Measurements from ENCODE around the gene LRRC4.

LRRC4 gene

DNA sequence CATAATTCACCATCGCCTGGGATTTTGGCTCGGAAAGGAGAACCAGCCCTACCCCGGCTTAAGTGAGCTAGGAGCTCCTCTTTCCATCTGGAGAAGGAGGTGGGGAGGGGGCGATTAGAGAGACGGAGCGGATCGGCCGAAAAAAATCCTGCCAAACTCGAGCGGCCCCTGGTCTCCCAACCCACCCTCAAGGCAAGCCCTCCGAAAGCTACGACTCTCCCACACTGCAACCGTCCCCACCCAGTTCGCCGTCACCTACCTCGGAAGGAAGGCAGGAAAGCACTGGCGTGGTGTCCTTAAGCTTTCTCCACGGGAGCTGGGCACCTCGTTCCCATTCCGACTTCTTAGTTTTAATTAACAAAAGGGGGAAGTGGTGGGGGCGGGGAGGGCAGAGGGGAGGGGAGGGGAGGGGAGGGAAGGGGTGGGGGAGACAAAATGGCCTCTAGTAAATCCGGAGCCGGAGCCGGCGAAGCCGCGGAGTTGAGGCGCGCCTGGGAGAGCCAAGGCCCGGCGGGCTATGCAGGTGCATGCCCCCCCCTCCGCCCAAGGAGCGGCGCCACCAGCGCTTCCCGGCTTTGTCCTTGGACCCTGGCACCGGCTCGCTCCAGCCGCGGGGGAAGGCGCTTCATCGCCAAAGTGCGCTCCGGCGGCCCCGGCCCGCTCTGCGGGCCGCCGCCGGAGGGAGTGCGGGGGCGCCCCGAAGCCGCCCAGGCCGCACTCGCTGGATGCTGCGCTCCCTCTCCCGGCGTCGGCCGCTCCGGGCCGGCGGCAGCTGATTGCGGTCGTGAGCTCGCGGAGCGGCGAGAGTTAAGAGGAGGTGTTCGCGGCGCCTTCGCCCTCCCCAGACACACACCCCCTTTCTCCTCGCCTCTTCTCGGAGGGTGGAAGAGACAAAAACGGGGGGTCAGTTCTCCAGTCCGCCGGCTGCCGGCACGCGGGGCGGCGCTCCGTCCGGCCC is at the start of gene LRRC4:
LRRC4 (minus strand) TSS at position 784 of the 958 bp plus-strand sequence. CDS start 797 bp downstream, outside the sequence.
- no peak for DNase-seq

GRCh38 chr7:128080169-128080568 is 48.9 kb upstream of the LRRC4 start:
- DNase-seq: no peak

DNA sequence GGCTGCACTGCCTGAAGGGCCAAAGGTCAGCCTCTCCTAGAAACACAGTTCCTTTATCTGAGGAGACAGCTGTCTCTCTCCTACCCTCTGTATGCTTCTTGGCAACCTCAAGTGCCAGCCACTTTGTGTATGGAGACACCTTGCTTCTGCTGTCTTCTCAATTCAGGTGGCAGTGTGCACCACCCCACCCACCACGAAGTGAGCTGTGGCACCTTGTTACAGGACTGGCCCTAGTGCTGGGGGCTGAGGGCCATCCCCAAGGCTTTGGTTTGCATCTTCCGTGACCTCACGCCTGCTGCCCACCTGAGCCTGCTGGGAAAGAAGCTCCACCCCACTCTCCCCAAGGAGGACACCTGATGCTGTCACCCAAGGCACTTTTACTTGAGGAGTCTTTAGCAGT is 47.1 kb upstream of the LRRC4 start:
- DNase-seq: no peak

DNA sequence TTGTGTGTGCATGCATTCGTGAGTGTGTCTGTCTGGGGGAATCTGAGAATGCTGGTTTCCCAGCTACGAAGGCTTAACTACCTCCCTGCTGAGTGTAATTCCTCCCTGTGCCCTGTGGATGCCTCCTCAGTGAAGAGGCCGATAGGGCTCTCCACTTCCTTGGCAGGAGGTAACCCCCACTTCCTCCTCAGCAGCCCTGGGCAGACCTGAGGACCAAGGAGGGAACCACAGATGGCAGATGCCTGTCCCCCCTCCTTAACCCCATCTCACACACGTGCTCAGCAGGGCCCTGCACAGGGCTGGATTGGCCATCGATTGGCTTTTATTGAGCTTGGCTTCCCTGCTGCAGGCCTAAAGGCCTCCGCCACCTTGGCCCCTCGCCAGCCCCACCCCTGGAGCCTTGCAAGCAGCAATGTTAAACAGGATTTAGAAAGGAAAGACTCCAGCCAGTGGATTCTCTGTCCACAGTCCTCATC is 45.6 kb upstream of the LRRC4 start:
- DNase-seq: no peak

GRCh38 chr7:128076196-128076795 is 45.1 kb upstream of the LRRC4 start:
- no peak for DNase-seq

DNA sequence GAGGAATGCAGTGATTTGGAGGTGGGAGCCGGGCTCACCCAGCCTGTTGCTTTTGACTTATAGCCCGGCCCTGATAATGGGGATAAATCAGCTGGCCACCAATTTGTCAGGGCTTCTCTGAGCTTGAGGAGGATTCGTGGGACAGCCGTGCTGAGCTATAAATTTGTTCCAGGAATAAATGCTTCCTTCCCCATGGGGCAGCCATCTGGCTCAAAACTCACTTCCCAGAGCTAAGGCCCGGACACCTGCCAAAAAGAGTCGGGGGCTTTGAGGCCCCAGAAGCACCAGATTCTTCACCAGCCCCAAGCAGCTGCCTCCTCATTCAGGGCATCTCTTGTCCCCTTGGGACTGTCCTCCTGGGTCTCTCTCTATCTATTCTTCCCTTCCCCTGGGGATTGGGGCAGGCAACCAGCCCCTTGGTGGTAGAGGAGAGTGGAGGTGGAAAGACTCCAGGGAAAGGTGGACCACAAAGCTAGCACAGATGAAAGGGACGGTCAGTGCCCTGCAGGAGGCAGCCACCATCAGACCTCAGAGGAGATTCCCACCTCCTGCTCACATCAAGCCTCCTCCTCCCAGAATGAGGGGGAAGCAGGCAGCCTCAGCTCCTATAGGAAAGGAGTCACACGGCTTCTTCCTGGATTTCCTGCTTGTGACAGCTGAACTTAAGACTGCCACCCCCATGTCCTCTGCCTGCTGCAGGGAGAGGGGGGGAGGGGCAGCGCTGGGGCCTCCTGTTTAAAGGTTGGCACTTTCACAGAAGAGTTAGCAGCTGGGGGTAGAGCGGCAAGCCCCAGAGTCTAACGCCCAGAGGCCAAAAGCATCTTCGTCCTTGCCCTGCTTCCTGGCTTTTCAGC is 44.2 kb upstream of the LRRC4 start:
- DNase-seq: no peak

- no peak for DNase-seq
Observed at GRCh38 chr7:128074736-128075135, 43.5 kb upstream of the LRRC4 start.

DNA sequence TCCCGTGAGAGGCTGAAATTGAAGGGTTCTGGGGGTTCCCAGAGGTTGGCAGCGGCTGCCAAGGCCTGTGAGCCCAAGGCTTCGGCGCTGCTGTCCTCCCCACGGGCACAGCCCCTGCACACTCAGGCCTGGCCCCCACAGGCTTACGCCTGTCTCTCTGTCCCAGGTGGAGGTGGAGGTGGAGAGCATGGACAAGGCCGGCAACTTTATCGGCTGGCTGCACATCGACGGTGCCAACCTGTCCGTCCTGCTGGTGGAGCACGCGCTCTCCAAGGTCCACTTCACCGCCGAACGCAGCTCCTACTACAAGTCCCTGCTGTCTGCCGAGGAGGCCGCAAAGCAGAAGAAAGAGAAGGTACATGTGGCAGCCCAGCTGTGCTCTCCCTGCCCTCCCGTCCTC is 43.1 kb upstream of the LRRC4 start:
- DNase-seq: no peak

DNA sequence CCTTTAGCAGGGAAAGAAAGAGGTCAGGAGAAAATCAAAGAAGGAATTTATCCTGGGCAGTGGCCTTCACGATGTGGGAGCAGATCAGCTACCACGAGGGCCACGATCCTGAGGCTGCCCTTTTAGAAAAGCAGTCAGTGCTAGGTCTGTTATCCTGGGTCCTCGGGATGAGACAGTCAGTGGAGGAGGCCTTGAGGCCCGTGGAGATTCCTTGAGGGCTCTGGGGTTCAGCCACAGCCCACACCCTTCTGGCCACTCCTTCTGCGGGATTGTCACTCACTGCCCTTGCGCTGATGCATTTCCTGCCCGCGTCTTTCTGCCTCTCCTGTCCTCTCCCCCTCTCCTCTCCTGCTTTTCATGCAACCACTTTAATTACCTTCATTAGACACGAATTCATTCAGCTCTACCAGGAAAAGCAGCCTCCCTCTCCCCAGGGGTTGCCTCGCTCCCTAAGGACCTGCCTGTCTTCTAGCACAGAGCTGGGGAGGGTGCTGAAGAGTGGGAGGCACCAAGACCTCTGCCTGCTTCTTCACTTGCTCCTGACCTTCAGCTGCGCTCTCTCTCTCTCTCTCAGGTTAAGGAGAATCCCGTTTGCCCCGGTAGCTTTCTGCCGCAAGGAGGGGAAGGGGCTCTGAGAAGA is 42.6 kb upstream of the LRRC4 start:
- no peak for DNase-seq

- DNase-seq: no peak
Observed at GRCh38 chr7:128071801-128072200, 40.6 kb upstream of the LRRC4 start.

- DNase-seq: no peak
Observed at GRCh38 chr7:128071376-128071775, 40.1 kb upstream of the LRRC4 start.

DNA sequence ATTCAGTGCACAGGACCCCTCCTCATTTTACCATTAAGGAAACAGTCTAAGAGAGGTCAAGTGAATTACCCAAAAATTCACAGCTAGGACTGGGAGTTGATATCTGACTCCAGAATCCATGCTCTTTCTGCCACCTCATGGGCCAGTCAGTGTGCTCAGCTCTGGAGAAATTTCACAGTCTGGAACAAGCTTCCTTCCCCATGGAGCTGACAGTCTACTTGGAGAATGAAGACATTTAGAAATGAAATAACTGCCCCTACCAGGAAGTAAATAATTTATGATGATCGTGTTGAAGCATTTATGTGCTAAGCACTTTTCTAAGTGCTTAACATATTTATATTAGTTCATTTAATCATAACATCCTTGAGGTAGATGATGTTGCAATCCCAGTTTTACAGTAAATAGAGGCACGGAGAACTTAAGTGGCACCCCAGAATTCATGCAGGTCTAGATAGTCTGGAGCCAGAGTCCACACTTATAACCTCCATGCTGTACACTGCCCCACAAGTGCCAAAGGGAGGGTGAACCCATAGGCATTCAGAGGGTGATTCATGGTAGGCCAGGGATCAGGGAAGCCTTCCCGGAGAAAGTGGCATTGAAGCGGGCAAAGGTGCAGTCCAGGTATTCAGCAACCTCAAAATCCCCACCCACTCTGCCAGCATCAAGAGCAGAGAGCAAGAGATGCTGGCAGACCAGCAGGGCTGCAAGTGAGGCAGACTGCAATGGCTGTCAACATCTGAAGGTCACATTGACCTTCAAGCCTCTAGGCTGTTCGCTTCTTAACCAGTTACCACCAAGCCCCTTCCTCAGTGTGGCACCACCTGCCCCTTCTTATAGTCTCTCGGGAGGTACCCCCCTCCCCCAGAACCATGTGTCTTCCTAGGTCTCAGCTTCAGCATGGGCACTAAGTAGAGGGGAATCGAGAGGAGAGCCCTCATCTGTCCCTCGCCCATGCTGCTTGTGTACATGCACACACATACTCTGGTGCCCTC is 38.4 kb upstream of the LRRC4 start:
- DNase-seq: no peak

DNA sequence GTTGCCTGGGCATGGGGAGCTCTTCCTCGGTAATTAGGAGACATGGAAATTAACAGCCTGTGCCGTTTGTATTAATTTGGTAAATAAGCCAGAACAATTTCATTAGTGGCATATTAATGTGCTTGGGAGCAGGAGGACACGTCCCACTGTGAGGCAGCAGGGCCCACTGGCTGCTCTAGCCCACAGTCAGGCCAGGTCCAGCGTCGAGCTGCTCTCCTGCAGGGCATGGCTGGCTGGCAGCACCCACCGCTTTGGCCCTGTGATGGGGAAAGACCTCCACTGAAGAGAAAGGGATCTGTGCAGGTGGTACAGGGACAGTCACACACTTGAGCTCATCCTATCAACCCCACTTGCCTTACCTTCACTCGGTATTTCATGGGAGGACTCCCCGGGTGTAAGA is 37.5 kb upstream of the LRRC4 start:
- DNase-seq: no peak

- no peak for DNase-seq
Observed at GRCh38 chr7:128067983-128068382, 36.7 kb upstream of the LRRC4 start.

DNA sequence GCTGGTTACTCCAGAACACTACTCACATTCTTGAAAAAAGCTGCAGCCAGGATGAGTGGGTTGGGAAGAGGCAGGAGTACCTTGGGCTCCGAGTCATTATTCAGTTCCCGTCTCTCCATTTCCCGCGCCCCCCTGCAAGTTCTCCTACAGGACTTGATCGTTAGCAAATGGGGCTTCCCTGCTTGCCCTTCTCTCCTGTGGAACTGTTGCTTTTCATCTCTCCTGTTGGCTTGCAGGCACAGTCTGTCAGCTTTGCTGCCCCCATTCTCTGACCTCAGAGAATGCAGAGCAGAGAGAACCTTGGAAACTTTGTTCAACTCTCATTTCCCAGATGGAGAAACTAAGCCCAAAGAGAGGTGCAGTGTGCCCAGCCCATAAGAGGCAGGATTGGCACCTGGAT is 35.6 kb upstream of the LRRC4 start:
- no peak for DNase-seq

- no peak for DNase-seq
Observed at GRCh38 chr7:128066395-128066794, 35.2 kb upstream of the LRRC4 start.

- DNase-seq: no peak
Observed at GRCh38 chr7:128065872-128066271, 34.6 kb upstream of the LRRC4 start.

DNA sequence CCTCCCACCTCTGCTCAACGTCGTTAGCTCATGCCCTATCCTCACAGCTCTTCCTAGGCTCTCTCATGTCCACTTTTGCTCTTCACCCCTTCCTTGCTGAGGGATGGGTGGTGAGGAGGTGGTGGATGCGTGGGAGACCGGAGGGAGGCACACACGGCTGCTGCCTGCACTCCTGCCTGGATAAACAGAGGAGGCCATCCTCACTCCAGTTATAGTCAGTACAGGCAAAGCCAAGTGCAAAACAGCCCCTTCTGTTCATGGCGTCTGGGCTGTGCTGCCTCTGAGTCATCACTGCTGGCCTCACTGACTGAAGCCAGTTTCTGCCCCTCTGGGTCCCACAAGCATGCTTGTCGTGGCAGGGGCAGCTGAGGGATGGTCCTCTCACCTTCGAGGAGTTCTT is 31.9 kb upstream of the LRRC4 start:
- DNase-seq: no peak

- DNase-seq: no peak
Observed at GRCh38 chr7:128060018-128060417, 28.8 kb upstream of the LRRC4 start.

DNA sequence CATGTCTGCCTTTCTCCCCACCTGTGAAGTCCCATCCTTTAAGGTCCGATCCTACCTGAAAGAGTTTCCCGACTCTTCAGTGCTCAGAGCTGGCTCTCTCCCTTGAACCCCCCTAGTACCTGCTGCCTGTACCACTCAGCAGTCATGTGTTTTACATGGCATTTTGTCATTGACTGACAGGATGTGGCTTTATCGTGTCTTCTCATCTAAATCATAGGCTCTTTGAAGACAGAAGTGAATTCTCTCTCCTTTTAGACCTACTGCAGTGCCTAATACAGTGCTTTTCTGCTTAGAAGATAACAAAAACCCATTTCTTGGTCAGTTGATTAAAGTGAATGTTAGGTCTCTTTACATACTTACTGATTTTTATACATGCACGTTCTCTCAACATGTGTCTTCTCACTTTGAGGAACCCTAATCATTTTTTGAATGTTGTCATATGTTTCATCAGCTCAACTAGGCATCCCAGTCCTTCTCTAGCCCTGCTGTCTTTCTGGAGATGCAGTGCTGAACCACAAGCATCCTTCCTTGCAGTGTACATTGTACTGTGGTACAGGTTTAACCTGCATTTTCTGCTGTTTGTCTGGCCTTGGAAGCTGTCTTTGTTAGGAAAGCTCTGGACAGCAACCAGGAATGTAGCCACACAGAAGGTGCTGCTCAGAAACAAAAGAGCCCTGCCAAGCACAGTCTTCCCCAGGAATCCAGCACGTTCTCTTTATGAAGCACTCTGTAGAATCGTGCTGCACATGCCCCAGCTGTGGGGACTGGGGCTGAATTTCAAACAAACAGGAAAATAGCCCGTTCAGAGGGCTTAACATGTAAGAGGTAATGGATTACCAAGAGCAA is 28.1 kb upstream of the LRRC4 start:
- no peak for DNase-seq

Measured in GOT3 (cell line).